Measurements from ENCODE around the gene SPECC1.
"Not testable (repeated sequence)": the region's sequence is repeated elsewhere in the genome, so short reads cannot be mapped to it uniquely, and the experiment has no call there.

Gene SPECC1

DNA sequence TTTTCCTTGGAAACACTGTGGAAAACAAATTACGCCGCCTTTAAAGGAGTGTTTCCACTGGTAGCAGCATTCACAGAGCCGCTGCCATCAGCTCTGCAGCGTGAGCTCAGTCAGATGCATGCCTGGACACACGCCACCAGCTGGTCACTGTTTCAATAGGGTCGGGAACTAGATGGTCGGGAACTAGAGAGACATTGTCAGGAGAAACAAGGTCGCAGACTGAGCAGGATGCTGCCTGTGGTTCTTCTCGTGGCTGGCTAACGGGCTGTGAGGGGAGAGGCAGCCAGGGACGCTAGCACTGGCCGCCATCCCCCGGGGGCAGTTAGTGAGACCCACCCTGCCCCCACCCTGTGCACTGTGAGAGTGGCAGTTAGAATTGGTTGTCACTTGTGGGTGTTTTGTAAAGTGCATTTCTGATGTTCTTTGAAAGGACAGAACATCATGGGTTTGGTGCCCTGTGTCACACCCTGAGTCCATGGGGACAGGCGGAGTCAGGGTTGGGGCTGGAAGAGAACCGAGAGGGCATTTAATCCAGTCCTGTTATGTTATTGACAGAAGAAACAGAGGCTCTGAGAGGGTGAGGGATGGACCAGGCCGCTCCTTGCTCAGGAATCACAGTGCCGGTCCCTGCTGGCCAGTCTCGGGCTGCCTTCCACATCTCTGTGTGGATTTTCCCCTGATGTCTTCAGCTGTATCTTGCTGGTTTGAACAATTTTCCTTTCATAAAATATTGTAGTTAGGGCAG is 86.3 kb downstream of the SPECC1 start:
- DNase-seq = no peak

DNA sequence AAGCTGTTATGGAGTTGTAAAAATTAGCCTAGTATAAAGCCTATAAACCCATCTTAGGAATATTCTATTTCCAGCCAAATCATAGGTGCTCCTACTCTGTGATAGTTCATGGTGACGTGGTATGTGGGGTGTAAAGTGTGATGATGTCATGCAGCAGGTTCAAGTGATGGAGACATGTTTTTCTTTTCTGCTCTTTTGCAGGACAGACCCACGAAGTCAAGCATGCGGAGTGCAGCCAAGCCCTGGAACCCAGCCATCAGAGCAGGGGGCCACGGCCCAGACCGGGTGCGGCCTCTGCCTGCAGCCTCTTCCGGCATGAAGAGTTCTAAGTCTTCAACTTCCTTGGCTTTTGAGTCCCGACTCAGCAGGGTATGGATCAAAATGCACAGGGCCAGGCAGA is 87.3 kb downstream of the SPECC1 start:
- no peak for DNase-seq

DNA sequence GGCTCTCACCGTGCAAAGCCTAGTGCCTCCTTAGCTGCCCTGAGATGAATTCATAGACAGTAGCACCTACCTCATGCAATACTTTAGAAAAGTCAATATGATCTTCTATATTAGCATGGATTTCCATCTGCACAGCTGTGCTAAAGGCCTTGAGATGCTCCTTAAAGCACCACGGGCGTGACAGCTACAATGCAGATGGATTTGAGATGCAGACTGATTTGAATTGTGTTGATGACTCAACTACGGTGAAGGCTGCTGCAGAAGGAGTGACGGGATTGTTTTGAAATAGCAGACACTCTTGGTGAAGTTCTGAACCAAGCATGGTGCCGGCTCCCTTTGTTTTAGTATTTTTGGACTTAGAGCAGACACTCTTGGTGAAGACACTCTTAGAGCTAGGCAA is 88.2 kb downstream of the SPECC1 start:
- DNase-seq = no peak

DNA sequence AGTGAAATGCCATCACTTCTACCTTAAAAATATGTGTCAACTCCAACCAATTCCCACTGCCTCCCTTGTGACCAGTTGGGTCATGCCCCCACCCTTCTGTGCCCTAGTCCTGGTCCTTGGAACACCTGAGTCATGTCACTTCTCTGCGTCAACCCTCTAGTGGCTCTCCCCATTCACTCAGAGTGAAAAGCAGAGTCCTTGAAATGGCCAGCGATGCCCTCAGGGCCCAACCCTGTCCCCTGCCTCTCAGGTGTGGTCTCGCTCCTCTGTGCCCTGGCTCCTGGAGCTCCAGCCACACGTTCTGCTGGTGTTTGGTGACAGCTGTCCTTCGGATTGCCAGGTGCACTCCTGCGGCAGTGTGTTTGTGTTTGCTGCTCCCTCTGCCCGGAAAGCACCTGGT is 89.2 kb downstream of the SPECC1 start:
- DNase-seq = no peak

DNA sequence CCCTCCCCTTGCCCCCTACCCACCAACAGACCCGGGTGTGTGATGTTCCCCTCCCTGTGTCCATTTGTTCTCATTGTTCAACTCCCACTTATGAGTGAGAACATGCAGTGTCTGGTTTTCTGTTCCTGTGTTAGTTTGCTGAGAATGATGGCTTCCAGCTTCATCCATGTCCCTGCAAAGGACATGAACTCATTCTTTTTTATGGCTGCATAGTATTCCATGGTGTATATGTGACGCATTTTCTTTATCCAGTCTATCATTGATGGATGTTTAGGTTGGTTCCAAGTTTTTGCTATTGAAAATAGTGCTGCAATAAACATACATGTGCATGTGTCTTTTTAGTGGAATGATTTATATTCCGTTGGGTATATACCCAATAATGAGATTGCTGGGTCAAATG is 91.6 kb downstream of the SPECC1 start:
- not testable (repeated sequence) for DNase-seq

DNA sequence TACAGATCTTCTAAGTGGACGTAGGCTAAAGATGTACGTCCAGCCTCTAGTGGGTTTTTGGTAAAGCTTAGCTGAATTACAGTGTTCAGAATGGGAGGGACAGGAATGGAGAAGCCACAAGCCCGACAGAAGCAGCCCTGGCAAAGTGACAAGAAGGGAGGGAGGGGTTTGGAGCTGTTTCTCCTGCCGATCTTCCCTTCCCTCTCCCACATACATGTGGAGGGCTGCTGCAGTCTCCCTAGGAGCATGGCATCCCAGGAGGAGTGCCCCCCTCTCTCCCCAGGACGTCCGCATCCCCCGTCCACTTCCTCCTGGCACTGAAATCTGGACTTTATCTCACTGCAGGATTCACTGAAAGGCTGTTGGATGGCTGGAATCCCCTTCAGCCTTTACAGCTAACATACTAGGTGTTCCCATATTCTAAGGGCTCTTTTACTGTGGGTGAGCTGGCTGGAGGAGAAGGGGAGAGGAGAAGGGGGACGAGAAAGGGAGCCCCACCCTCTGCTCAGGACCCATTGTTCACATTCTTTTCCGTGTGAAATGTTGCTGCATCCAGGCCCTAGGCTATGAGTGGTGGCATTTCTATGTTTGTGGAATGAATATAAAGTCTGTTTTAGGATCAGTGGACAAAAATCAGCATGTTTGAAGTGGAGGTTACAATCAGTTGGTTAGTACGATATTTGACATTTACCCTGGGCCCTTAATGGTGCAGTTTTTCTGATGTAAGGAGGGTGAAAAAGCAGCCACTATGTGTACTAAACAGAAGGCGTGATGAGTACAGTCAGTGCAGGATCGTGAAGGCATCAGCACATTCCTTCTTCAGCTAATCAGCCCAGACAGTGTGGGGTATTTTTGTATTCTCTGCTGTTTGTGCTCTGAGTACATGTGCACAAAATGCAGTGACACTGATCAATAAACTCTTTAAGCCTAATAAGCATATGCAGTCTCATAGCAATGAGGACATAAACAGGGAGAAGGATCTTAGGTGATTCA is 94.6 kb downstream of the SPECC1 start:
- DNase-seq = no peak

DNA sequence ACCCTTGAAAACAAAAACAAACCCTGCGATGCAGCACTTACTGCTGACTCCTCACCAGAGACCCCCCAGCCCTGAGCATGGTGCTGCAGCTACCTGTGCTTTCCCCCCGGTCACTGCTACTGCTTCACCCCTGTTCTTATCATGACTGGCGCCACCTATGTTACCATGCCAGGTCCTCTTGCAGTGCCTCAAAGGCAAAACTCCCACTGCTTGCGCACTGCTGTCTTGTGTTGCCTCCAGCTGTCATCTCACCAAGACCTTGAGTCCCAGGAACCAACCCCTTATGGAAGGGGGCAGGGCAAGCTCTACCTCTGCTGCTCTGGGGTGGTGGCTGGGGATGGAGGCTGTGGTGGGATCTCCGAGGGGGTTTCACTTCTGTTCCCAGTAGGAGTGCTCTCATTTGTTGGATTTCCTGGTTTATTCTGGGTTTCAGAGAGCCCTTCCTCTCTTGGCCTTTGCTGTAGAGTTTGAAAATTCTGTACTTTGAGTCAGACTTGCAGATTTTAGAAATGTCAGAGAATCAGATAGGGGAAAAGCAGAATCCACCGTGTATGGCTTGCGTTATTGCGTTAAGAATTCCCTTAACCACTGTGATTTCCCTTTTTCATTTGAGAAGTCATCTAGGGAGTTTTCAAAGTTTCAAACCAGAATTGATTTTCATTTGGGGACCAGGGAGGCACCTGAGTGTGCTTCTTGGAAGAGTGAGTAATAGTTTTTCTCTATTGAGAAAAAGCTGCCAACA is 96.6 kb downstream of the SPECC1 start:
- DNase-seq = no peak

DNA sequence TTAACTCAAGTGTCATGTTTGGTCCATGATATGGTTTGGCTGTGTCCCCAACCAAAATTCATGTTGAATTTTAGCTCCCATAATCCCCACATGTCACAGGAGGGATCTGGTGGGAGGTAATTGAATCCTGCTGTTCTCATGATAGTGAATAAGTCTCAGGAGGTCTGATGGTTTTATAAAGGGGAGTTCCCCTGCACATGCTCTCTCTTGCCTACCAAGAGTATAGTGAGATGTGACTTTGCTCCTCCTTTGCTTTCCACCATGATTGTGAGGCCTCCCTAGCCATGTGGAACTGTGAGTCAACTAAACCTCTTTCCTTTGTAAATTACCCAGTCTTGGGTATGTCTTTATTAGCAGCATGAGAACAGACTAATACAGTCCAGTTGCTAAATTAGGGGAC is 97.3 kb downstream of the SPECC1 start:
- DNase-seq = not testable (repeated sequence)

DNA sequence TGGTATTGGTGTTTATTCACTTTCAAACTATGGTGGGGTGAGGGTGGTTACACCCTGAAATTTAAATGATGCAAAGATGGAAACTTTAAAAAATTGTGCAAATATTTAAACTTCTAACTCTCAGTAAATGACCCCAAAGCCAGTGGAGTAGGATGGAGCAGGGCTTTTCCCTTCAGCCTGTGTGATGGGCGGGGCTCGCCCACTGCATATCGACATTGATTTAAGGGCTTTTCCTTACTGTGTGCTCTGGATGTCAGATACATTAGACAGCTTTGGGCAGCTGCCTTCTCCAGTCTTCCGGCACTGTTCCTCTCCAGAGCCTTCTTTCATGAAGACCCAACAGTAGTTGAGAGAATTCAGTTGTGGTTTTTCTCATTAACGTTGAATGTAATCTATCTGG is 99.9 kb downstream of the SPECC1 start:
- no peak for DNase-seq

DNA sequence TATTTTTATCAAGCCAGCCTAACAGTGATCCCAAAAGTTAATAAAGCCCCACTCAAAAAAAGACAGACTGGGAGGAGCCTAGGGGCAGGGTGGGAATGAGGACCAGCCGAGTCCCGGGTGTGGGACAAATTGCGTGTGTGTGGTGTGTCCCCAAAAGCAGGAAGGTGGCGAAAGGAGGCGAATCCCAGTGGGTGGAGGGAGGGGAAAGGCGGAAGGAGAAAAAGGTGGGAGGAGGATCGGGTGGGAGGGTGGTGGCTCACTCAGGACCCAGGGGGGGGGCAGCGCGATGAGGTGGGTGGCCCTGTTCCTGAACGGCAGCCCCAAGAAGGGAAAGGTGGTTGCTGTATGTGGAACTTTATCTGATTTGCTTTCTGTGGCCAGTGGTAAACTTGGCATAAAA is 102.4 kb downstream of the SPECC1 start:
- no peak for DNase-seq

DNA sequence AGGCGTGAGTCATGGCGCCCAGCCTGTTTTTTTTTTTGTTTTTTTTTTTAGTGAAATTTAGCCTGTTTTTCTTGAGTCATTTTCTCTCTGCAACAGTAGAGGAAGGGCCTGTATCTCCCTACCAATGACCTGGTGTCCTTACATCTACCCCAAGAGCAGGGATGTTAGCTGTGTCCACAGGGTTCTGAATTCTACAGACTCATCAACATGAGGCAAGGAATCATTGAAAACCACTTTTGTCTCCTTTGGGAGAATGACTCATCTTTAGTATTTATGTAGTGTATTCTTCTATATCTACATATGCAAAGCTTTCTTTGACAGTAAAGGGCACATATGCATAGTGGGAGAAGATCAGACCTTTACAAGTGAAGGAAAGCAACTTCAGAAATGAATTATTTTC is 105.3 kb downstream of the SPECC1 start:
- DNase-seq = no peak

DNA sequence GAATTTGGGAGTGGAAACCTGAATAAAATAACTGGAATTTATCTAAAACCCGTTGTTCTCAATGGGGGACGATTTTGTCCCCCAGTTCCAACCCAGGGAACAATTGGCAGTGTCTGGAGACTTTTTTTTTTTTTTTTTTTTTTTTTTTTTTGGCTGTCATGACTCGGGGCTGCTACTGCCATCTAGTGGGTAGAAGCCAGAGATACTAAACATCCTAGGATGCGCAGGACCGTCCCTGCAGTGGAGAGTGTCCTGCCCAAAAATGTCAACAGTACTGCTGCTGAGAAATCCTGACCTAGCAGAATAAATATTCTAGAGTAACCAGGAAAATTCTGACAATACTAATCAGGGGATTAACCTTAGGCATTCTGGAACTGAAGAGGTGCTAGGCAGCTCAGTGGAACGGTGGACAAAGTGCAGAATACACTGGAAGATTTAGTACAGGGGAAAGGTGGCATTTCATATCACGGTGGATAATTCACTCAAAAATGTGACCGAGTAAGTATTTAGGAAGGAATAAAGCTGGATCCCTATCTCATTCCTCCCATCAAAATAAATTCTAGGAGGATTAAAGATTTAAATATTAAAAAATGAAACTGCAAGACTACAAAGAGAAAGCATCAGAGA is 107.6 kb downstream of the SPECC1 start:
- DNase-seq = peak; percentile 60

DNA sequence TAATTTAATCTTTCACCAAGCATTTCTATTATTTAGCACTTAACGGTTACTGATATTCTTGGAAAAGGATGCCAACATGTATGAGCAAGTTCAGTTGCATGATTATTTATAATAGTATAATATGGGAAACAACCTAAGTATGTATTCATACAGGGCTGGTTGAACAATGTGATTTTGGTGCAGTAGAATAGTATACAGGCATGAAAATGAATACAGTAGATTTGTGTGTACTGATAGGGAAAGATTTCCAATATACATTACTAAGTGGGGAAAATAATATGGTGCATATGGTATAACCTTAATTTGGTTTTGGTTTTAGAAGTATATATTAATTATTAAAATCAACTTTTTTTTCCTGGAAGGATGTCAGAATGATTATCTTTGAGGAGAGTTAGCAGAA is 109.1 kb downstream of the SPECC1 start:
- DNase-seq = no peak

DNA sequence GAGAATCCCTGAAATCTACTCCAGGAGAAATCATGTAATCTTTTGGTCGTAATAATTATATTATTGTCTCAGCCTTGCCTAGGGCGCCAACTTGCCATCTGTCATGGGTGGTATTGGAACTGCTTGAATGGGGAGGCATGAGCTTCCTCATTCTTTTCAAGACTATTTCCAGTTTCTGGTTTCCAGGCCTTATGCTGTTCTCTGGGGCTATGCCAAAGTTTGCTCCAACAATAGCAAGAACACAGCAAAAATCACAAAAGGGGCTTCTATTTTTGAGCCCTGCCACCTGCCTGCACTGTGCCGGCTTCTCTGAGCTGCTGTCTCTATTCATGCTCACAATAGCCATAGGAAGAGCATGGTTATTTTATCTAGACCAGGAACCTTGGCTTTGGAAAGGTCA is 111.7 kb downstream of the SPECC1 start:
- DNase-seq = no peak

DNA sequence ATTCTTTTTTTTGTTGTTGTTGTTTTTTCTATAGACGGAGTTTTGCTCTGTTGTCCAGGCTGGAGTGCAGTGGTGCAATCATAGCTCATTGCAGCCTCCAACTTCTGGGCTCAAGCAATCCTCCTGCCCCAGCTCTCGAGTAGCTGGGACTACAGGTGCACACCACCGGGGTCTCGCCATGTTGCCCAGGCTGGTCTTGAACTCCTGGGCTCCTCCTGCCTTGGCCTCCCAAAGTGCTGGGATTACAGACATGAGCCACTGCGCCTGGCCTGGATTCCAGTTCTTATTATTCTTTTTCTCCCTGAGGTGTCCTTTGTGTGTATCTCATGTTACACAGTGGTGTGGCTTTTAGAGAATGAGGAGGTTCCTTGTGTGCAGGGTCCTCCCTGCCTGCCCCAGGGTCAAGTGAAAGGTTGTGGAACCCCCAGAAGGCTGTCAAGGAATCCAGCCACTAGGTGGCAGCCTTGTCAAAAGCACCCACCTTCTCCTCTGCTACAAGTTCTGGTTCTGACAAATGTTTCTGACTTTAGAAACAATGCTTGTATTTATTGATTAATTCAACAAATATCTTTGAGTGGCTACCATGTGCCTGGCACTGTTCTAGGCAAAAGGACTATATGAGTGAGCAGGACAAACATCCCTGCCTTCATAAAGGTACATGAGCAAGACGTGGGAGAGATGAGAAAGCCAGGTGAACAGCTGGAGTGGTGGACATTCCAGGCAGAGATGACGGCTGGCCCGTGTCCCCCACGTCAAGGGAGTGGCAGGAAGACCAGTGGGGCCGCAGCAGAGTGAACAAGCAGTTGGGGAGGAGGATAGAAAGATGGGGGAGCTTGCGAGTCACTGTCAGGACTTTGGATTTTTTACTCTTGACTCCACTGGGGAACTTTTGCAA is 112.4 kb downstream of the SPECC1 start:
- DNase-seq = peak; percentile 80

DNA sequence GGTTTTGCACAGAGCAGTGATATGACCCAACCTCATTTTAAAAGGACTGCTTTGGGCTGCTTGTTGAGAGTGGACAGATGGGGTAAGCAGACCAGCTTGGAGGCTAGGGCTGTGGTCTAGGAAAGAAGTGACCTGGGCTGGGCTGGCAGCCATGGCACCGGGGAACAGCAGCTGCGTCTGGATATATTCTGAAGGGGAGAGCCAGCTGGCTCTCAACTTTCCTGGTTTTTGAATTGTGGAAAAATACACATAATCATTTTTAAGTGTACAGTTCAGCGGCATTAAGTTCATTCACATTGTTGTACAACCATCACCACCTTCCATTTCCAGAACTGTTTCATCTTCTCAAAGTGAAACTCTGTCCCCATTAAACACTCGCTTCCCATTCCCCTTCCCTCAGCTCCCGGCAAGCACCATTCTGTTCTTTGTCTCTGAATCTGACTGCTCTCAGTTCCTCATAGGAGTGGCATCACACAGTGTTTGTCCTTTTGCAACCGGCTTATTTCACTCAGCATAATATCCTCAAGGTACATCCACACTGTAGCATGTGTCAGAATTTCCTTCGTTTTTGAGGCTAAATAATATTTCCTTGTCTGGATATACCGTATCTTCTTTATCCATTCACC is 113.2 kb downstream of the SPECC1 start:
- no peak for DNase-seq

DNA sequence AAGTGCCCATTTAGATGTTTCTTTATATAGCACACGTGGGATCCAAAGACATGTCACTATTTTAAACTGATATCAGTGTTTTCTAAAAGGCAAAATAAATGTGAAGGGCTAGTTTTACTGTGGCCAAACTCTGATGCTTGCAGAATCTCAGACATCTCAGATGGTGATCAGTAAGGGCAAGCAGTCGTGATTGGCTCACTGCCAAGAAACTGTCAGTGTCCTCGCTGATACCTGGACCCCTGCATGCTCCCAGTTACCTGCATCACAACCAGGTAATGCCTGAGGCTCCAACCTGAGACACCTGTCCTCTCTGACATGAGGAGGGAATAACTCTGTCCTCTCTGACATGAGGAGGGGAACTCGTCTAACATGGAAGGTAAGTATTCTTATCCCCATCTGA is 114.0 kb downstream of the SPECC1 start:
- no peak for DNase-seq

DNA sequence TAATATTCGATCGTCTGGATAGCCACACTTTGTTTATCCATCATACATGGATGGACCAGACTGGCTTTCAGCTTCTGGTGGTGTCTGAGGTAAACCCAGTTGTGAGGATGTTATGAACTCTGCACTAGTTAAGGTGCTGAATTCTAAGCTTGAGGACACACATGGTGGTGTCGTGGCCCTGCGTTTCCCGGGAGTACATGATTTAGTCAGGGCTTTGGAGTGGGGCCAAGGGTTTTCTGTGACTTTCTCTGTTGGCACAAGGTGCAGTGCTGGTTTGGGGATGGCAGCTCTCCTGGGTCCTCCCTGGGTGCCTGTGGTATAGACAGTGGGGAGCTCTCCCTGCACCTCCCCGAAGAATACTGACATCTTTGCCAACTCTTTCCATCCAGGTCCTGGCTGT is 116.6 kb downstream of the SPECC1 start:
- no peak for DNase-seq

DNA sequence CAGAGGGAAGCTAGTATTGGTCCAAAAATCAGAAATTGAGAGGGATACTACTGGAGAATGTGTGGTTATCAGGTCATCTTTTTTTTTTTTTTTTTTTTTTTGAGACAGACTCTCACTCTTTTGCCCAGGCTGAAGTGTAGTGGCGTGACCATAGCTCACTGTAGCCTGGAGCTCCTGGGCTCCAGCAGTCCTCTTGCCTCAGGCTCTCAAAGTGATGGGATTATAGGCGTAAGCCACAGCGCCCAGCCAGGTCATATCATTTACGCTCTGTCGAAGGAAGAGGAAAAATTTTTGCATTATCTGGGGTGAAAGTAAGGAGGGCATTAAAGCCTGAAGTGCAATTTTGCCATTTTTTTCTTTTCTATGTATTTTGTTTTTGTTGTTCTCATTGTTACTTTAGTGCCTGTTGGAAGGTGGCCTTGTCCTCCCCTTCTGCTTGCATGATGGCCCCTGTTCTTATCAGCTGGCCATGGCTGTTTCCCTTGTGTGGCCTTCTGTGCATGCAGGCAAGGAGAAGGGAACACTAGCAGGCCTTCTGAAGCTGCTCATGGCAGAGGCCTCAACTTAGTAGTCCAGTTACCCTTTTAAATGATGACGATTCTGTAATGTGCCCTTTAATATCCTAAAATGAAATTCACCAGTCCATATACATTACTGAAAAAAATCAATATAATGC is 118.3 kb downstream of the SPECC1 start:
- DNase-seq = no peak

DNA sequence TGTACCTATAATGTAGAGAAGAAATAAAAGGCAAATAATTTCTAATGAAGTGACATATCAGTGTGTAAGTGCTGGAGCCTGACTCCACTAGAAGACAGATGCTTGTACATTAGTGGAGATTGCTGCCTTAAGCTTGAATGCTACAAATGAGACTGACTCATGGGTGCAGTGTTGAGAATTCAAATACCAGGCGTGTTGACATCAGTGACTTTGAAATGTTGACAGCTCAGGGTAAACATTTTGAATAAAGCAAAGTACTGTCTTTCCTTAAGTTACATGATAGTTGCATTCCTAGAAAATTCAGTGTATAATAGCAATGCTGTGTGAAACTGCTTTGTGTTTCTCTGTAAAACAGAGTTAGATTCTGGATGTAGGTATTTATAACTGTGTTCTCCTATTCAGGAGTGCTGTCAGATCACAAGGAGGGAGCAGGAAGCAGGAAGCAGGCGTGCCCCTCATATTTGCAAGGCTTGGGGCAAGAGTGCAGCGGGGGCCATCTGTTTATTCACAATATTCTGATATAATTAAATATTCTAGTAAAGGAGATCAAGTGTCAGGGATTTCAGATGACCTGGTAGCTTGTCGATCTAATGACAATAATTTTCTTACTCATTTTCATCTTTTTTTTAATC is 119.0 kb downstream of the SPECC1 start:
- no peak for DNase-seq

All from stimulated activated CD8-positive, alpha-beta memory T cell treated with anti-CD3 and anti-CD28 coated beads, Interleukin-4, amount 100 ng/mL, for 48 hours (primary cell).